HepG2 (cell line): ENCODE results near the gene CCDC9B. TPM values are rescaled to one million over a fixed set of nuclear protein-coding genes. Genes with fewer than 3 reads are reported as not detected.

ENCODE experiments used
- ATAC-seq: fragments of 200-7000 bp; cut with Tn5 transposase; 3 replicates; pipeline ENCODE4 v1.9.1; 2020; ENCODE audit warnings: mild to moderate bottlenecking, moderate library complexity
- BruUV-seq: library from RNA; stranded (reverse); fragments of 400-500 nt; replicated peaks from 2 replicates; lab custom pipeline; 2021; lab: Mats Ljungman, UMichigan
- CTCF ChIA-PET: fragments of 300-600 bp; formaldehyde crosslinking; extraction: SDS; loops from one replicate; lab custom pipeline; 2021; ENCODE audit warnings: low total read pairs, inconsistent platforms, low intra/inter-chr PET ratio; lab: Yijun Ruan, JAX
- POLR2A ChIA-PET: fragments of 350-600 bp; sonication (Branson Sonifier 250); formaldehyde crosslinking; loops from one replicate; lab custom pipeline; 2020; ENCODE audit warnings: antibody characterized with exemption, inconsistent platforms; lab: Yijun Ruan, JAX
- DNase-seq: peaks from one replicate; pipeline ENCODE4 v3.0.0-alpha.2; 2015; ENCODE audit warnings: low spot score
- FAIRE-seq: peaks from 3 replicates; lab custom pipeline; 2011; peaks lifted over from hg19 to GRCh38; lab: Jason Lieb, UNC
- H2AFZ ChIP-seq: one replicate; pipeline ENCODE4 v1.6.1; 2011; ENCODE audit warnings: low read length, inconsistent platforms
- H3K27ac ChIP-seq: fragments of 300-600 bp; 3 replicates; pipeline ENCODE4 v1.8.0; 2011; ENCODE audit warnings: mixed run types, mild to moderate bottlenecking, mixed read lengths, low read length, inconsistent platforms; ENCODE audit not compliant: insufficient read depth; ENCODE audit errors: extremely low read length
- H3K27me3 ChIP-seq, 2 experiments: fragments of 200-600 bp in 1 of 2; 2 replicates in 1 of 2; 3 replicates in 1 of 2; pipeline versions ENCODE4 v1.6.0 to v1.8.0; 2011; ENCODE audit warnings: low read length in 2 of 2, mild to moderate bottlenecking in 2 of 2, moderate library complexity in 2 of 2, inconsistent platforms in 1 of 2; ENCODE audit not compliant: insufficient read depth in 2 of 2, control insufficient read depth in 1 of 2
- H3K36me3 ChIP-seq, 2 experiments: fragments of 200-600 bp in 1 of 2; replicated peaks in 1 of 2; 2 replicates in 1 of 2; 3 replicates in 1 of 2; pipeline versions ENCODE4 v1.5.1 to v1.8.0; 2011; ENCODE audit warnings: low read length in 2 of 2, inconsistent platforms in 1 of 2; ENCODE audit not compliant: insufficient read depth in 2 of 2, control insufficient read depth in 1 of 2
- H3K4me1 ChIP-seq: 2 replicates; pipeline ENCODE4 v1.5.1; 2012; ENCODE audit warnings: low read length, inconsistent platforms; ENCODE audit not compliant: insufficient read depth
- H3K4me2 ChIP-seq: 2 replicates; pipeline ENCODE4 v1.6.0; 2011; ENCODE audit warnings: low read depth, low read length, inconsistent platforms
- H3K4me3 ChIP-seq, 3 experiments: fragments of 200-600 bp in 1 of 3; sonication (generic), shearing (Covaris generic) in 1 of 3; replicated peaks in 1 of 3; 2 replicates each; pipeline ENCODE4 v1.5.1; 2011 to 2016; ENCODE audit warnings: low read length in 3 of 3, inconsistent platforms in 2 of 3, low read depth in 2 of 3, mild to moderate bottlenecking in 2 of 3, control low read depth in 1 of 3, mixed read lengths in 1 of 3; ENCODE audit not compliant: insufficient read depth in 1 of 3
- H3K79me2 ChIP-seq: one replicate; pipeline ENCODE4 v1.6.1; 2011; ENCODE audit warnings: low read length, inconsistent platforms; ENCODE audit not compliant: insufficient read depth
- H3K9ac ChIP-seq: 2 replicates; pipeline ENCODE4 v1.6.0; 2011; ENCODE audit warnings: mild to moderate bottlenecking, low read depth, low read length, inconsistent platforms; ENCODE audit not compliant: insufficient read depth
- H3K9me3 ChIP-seq: 2 replicates; pipeline ENCODE4 v1.5.1; 2012; ENCODE audit warnings: mild to moderate bottlenecking, low read length
- H4K20me1 ChIP-seq: 2 replicates; pipeline ENCODE4 v1.6.0; 2011; ENCODE audit warnings: inconsistent platforms, mild to moderate bottlenecking, low read length, moderate library complexity; ENCODE audit not compliant: insufficient read depth
- BRF2 ChIP-seq: sonication (generic); formaldehyde crosslinking; IDR thresholded peaks from 2 replicates; pipeline ENCODE4 v1.8.1; 2022; ENCODE audit warnings: mild to moderate bottlenecking, missing genetic modification reagents
- ELF1 ChIP-seq: sonication (generic); formaldehyde crosslinking; IDR thresholded peaks from 2 replicates; pipeline ENCODE4 v1.4.0; 2020; ENCODE audit warnings: missing genetic modification reagents
- NR2C2 ChIP-seq: sonication (generic); formaldehyde crosslinking; IDR thresholded peaks from 2 replicates; pipeline ENCODE4 v1.4.0; 2020; ENCODE audit warnings: missing genetic modification reagents, mild to moderate bottlenecking, moderate library complexity, borderline replicate concordance
- SMAD1 ChIP-seq: sonication (generic); formaldehyde crosslinking; IDR thresholded peaks from 2 replicates; pipeline ENCODE4 v1.4.0; 2020; ENCODE audit warnings: missing genetic modification reagents, low read depth, mild to moderate bottlenecking, borderline replicate concordance
- SMAD9 ChIP-seq: sonication (generic); formaldehyde crosslinking; IDR thresholded peaks from 2 replicates; pipeline ENCODE4 v1.5.1; 2020; ENCODE audit warnings: mild to moderate bottlenecking, missing genetic modification reagents
- SNAPC4 ChIP-seq: sonication (generic); formaldehyde crosslinking; IDR thresholded peaks from 2 replicates; pipeline ENCODE4 v1.4.0; 2020; ENCODE audit warnings: mild to moderate bottlenecking, missing genetic modification reagents
- TOPORS ChIP-seq: sonication (generic); formaldehyde crosslinking; IDR thresholded peaks from 2 replicates; pipeline ENCODE4 v1.8.0; 2023; ENCODE audit warnings: mild to moderate bottlenecking, missing genetic modification reagents
- ZBTB39 ChIP-seq: sonication (generic); formaldehyde crosslinking; IDR thresholded peaks from 2 replicates; pipeline ENCODE4 v1.5.0; 2020; ENCODE audit warnings: missing genetic modification reagents
- ZNF275 ChIP-seq: sonication (generic); formaldehyde crosslinking; IDR thresholded peaks from 2 replicates; pipeline ENCODE4 v1.8.0; 2022; ENCODE audit warnings: missing genetic modification reagents, mild to moderate bottlenecking, inconsistent platforms, borderline replicate concordance
- ZNF547 ChIP-seq: sonication (generic); formaldehyde crosslinking; IDR thresholded peaks from 2 replicates; pipeline ENCODE4 v1.5.1; 2020; ENCODE audit warnings: mild to moderate bottlenecking, missing genetic modification reagents
- ZNF552 ChIP-seq: sonication (generic); formaldehyde crosslinking; IDR thresholded peaks from 2 replicates; pipeline ENCODE4 v1.9.0; 2022; ENCODE audit warnings: missing genetic modification reagents, mild to moderate bottlenecking, borderline replicate concordance
- ZNF674 ChIP-seq: sonication (generic); formaldehyde crosslinking; IDR thresholded peaks from 2 replicates; pipeline ENCODE4 v1.5.0; 2020; ENCODE audit warnings: low read depth, mild to moderate bottlenecking, missing genetic modification reagents
- ZNF768 ChIP-seq: sonication (generic); formaldehyde crosslinking; IDR thresholded peaks from 2 replicates; pipeline ENCODE4 v1.4.0; 2020; ENCODE audit warnings: missing genetic modification reagents
- in situ Hi-C: cut with HindIII; loops from 2 replicates; pipeline ENCODE4 v1.10.0; 2017; ENCODE audit warnings: low pct_unique_long_range_greater_than_20kb; ENCODE audit not compliant: extremely low pct_ligation_motif_present
- intact Hi-C: fragments of 100-400 bp; cut with micrococcal nuclease; formaldehyde crosslinking; loops from one replicate; pipeline ENCODE4 v1.10.0; 2022; ENCODE audit not compliant: unreplicated experiment
- polyA plus RNA-seq, 8 experiments: library from polyadenylated mRNA; depleted of rRNA in 3 of 8; stranded (reverse) in 7 of 8; unstranded in 1 of 8; fragments of >200 nt; fragmentation: Illumina TruSeq in 4 of 8; extraction: Trizol in 4 of 8; gene quantifications; 2 replicates each; pipeline versions ENCODE4 v1.2.1 to v1.2.3, GENCODE V29; 2011 to 2016; ENCODE audit warnings: low read depth in 4 of 8, missing spikeins in 1 of 8, mixed read lengths in 1 of 8; ENCODE audit not compliant: insufficient read depth in 1 of 8
- total RNA-seq, 5 experiments: library from RNA; depleted of rRNA; stranded (reverse); fragments of >200 nt; fragmentation: Illumina TruSeq; extraction: Trizol; gene quantifications; 2 replicates each; pipeline ENCODE4 v1.2.3, GENCODE V29; 2016; ENCODE audit warnings: low read depth in 1 of 5

Gene CCDC9B
- total and polyA plus RNA-seq, 2 of the 13 experiments (the other 11 are each of a cell fraction or from before 2014, with no cell fraction given) = 0.98 to 1.6 TPM

GRCh38 chr15:40293905-40294895 lies 46.5 kb downstream of the CCDC9B start (continued):
- TF ChIP-seq BRF2 (no peak), ZNF275 (CRISPR knock-in tag) (no peak), ZNF552 (CRISPR knock-in tag) (no peak), ELF1 (CRISPR knock-in tag) (no peak), ZNF547 (CRISPR knock-in tag) (no peak), ZNF768 (no peak), SMAD1 (no peak)

GRCh38 chr15:40293006-40293405 lies 47.7 kb downstream of the CCDC9B start:
- ChIA-PET CTCF (no interaction called here), POLR2A (no interaction called here)
- BruUV-seq = no TSS peak
- DNase-seq = no peak
- FAIRE-seq = no peak
- no peak overlapping the region for H3K4me2 ChIP-seq
- H3K79me2 ChIP-seq = no peaks in the 10 kb centered on the region
- in situ Hi-C loops = no loop called here
- no peak for ATAC-seq
- no peak overlapping the region for H3K27ac ChIP-seq
- H4K20me1 ChIP-seq = no peaks in the 10 kb centered on the region
- peaks cover 10% of the 10 kb centered on the region; the same call in 1 of the 2 replicates for H3K4me1 ChIP-seq
- H3K27me3 ChIP-seq = peaks cover 26 to 97% of the 10 kb centered on the region in 2 experiments
- H3K36me3 ChIP-seq = no peaks in the 10 kb centered on the region
- intact Hi-C loops = no loop called here
- no peak overlapping the region for H3K9ac ChIP-seq
- no peak overlapping the region for H3K4me3 ChIP-seq
- H3K9me3 ChIP-seq = no peaks in the 10 kb centered on the region
- no peak overlapping the region for H2AFZ ChIP-seq
- TF ChIP-seq SMAD9 (CRISPR knock-in tag) (no peak), SNAPC4 (CRISPR knock-in tag) (no peak), ZBTB39 (CRISPR knock-in tag) (no peak), ZNF674 (CRISPR knock-in tag) (no peak), NR2C2 (no peak), TOPORS (CRISPR knock-in tag) (no peak)
